ENCODE data around the gene RPS19BP1.

DNA sequence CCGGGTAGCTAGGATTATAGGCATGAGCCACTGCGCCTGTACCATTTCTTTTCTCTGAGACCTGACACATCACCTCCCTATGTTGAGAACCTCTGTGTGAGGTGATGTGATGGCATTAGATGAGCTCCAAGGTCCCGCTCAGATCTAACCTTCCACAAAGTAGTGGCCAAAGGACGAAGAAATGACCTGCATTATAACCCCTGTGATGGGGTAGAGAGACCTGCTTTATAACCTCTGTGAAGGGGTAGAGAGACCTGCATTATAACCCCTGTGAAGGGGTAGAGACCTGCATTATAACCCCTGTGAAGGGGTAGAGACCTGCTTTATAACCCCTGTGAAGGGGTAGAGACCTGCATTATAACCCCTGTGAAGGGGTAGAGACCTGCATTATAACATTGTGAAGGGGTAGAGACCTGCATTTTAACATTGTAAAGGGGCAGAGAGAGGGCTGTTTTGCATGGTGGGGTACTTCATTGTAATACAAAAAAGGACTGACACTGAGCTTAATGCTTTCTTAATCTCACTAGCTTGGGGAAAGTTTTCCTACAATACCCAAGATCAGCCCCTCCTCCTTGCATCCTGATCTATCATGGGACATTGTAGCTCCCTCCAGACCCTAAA lies 21.9 kb downstream of the RPS19BP1 start:
- TF ChIP-seq TAF1 (IDR thresholded peaks at IDR 0.05; ENCODE audit: low read depth, low read length), result no peak
- TF ChIP-seq POLR2AphosphoS5 (IDR thresholded peaks at IDR 0.05; ENCODE audit: low read depth, low read length), result no peak
- no peak for TF ChIP-seq POLR2A (IDR thresholded peaks at IDR 0.05; ENCODE audit: low read depth, low read length)
- no peak for TF ChIP-seq SPI1 (IDR thresholded peaks at IDR 0.05; ENCODE audit: low read depth, low read length)
- TF ChIP-seq PAX5 (IDR thresholded peaks at IDR 0.05; ENCODE audit: insufficient read depth, low read length, severe bottlenecking), result no peak

All from GM12891 (cell line).